ENCODE data around the gene RCBTB1.
"Not testable (repeated sequence)": the region's sequence is repeated elsewhere in the genome, so short reads cannot be mapped to it uniquely, and the experiment has no call there.

The RCBTB1 gene

DNA sequence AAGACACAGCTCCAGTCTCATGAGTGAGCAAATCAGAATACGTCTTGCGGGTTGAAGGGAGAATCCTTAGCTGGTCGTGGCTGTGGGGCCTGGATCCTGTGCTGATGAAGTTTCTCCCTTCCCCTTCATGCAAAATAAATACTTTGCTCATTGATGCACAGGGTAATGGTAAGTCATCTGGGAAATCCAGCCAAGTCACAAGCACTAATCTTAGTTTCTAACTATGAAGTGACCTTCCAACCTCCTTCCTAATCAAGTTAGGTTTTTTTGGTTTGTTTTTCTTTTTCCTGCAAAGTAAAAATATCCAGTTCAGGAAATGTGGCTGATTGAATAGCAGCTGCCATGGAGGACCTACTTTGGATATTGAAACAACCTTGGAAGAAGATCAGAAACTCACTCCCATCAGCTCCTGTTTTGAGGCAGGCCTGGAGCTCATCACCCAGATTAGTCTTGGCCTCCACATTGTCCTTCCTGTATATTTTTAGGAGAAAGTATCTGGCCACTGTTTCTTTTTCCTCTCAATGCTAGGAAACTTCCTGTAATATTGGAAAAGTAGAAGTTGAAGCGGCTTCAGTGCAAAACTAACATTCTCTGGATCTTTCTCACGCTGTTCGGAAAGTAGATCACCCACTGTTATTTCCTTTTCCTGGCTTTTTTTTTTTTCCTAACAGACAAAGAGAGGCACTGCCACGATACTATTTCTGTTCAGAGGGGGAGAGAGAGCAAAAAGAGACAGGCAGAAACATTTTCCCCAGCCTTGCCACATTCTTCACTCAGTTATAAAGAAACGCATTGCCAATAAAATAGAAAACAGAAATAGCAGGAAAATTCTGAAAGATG is 30.7 kb upstream of the RCBTB1 start:
- ATAC-seq (replicated peaks): no peak
- no peak for DNase-seq
- H3K27ac Mint-ChIP-seq: no peak overlapping the region
- peaks cover 0 to 11% of the 10 kb centered on the region in 2 donors for H3K27me3 Mint-ChIP-seq
- no peaks in the 10 kb centered on the region for H3K9me3 Mint-ChIP-seq
- no peaks in the 10 kb centered on the region for H3K4me1 Mint-ChIP-seq (ENCODE audit: low read depth in 2 of 2)
- peaks cover 3% of the 10 kb centered on the region for H3K36me3 Mint-ChIP-seq (ENCODE audit: insufficient read depth)
- no peak overlapping the region for H3K4me3 Mint-ChIP-seq

DNA sequence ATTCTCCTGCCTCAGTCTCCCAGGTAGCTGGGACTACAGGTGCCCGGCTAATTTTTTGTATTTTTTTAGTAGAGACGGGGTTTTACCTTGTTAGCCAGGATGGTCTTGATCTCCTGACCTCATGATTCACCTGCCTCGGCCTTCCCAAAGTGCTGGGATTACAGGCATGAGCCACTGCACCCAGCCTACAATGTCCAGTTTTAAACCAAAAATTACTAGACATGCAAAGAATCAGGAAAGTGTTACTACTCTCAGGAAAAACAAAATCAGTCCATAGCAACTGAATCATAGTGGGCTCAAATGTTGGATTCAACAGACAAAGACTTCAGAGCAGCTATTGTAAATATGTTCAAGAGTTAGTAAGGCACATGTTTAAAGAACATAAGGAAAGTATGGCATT is 26.7 kb upstream of the RCBTB1 start:
- H3K27me3 Mint-ChIP-seq; H3K4me3 Mint-ChIP-seq; H3K27ac Mint-ChIP-seq; DNase-seq; H3K36me3 Mint-ChIP-seq (ENCODE audit: insufficient read depth); H3K4me1 Mint-ChIP-seq (ENCODE audit: low read depth in 2 of 2); ATAC-seq (replicated peaks); H3K9me3 Mint-ChIP-seq: not testable (repeated sequence)

DNA sequence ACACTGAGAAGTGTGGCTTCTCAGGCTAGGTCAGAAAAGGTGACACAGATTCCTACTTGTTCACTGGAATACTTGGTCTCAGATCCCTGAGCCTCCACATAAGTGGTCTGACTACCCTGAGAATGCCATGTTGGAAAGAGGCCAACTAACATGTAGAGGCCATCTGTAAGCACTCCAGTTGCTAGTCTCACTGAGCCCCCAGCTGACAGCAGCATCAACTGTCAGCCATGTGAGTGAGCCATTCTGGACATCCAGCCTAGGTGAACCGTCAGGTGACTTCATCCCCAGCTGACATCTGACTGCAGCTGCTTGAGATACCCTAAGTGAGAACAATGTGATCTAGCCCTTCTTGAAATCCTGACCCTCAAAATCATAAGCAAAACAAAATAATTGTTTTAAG is 24.8 kb upstream of the RCBTB1 start:
- no peak for DNase-seq
- peaks cover 4% of the 10 kb centered on the region for H3K36me3 Mint-ChIP-seq (ENCODE audit: insufficient read depth)
- H3K9me3 Mint-ChIP-seq: no peaks in the 10 kb centered on the region
- H3K4me1 Mint-ChIP-seq (ENCODE audit: low read depth in 2 of 2): peaks cover 2 to 6% of the 10 kb centered on the region in 2 donors
- H3K27ac Mint-ChIP-seq: no peak overlapping the region
- no peaks in the 10 kb centered on the region for H3K27me3 Mint-ChIP-seq
- ATAC-seq (replicated peaks): no peak
- H3K4me3 Mint-ChIP-seq: no peak overlapping the region

DNA sequence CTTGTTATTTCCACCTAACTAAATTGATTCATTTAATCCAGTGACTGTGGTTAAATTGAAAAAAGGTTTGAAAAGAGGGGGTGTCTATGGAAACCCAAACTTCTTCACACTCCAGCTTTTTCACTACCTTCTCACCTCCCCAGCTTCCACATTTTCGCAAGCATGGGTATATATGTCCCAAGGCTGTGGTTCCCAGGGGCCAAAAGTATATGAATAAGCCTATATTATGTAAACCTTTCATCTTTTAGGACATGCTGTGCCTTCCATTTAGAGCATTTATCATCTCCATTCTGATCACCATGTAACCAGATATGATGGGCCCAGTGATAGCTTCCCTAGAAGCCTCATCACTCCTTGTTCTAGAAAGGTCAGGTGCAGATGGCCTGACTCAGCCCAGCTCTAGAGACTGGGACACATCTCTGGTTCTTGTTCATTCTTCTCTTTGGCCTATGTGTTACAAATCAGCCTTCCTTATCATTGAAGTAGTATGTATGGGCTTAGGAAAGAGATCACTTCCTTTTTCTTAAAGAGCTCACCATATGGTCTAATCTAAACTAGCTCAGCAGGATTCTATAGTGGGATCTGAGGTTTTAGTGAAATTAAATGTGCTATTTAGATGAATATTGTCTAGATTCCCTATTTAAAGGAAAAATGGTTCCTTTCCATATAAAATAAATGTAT is 23.4 kb upstream of the RCBTB1 start:
- Mint-ChIP-seq H3K9me3 (no peaks in the 10 kb centered on the region), H3K4me1 (ENCODE audit: low read depth in 2 of 2) (peaks cover 2 to 6% of the 10 kb centered on the region in 2 donors), H3K27ac (no peak overlapping the region), H3K36me3 (ENCODE audit: insufficient read depth) (peaks cover 3% of the 10 kb centered on the region), H3K27me3 (no peaks in the 10 kb centered on the region), H3K4me3 (no peak overlapping the region)
- no peak for ATAC-seq (replicated peaks)
- DNase-seq: no peak

DNA sequence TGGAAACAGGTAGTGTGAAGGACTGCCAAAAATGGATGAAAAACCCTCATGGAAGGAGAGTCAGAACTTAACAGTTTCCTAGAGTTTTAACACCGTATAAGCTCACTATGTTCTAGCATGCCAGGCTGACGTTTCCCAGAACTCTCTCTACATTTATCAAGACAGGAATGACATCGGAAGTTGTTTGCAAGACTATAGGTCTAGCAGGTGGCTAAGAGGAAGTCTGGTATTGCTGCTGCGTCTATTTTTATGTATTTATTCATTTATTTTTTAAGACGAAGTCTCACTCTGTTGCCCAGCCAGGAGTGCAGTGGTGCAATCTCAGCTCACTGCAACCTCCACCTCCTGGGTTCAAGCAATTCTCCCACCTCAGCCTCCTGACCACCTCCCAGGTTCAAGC is 22.4 kb upstream of the RCBTB1 start:
- no peak overlapping the region for H3K4me3 Mint-ChIP-seq
- no peaks in the 10 kb centered on the region for H3K9me3 Mint-ChIP-seq
- no peak for DNase-seq
- ATAC-seq (replicated peaks): no peak
- H3K36me3 Mint-ChIP-seq (ENCODE audit: insufficient read depth): peaks cover 3% of the 10 kb centered on the region
- no peak overlapping the region for H3K27ac Mint-ChIP-seq
- no peaks in the 10 kb centered on the region for H3K27me3 Mint-ChIP-seq
- peaks cover 2 to 6% of the 10 kb centered on the region in 2 donors for H3K4me1 Mint-ChIP-seq (ENCODE audit: low read depth in 2 of 2)

DNA sequence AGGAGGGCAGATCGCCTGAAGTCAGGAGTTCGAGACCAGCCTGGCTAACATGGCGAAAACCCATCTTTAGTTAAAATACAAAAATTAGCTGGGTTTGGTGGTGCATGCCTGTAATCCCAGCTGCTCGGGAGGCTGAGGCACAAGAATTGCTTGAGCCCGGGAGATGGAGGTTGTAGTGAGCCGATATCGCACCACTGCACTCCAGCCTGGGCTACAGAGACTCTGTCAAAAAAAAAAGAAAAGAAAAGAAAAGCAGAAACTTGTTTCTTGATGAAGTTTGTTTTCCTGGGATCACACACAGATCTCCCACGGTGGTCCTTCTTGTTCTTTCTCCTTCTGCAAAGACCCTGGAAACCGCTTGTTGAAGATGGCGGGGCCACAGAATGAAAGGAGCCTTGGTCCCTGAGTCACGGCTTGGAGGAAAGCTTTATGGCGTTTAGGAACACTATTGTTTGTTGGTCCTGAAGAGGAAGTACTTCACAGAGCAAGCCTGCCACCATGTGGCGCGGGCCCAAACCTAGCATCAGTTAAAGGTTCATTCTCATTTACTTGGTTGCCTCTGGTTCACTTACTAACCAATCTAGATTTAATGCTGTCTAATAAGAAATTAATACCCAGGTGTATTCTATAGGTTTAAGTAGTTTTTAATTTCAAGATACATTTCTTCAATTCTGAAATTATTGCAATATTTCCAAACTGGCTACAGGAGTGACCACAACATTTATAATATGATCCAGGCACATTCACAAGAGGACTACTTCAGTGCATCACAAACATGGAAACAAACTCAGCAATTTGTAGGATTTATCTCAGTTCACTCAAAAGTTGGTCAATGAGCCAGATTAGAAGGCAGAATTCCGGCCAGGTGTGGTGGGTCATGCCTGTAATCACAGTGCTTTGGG is 21.6 kb upstream of the RCBTB1 start:
- ATAC-seq (replicated peaks) (peak; percentile 100), DNase-seq (peak; percentile 67 to 72 (median 68))
- Mint-ChIP-seq H3K36me3 (ENCODE audit: insufficient read depth) (peaks cover 3% of the 10 kb centered on the region), H3K9me3 (no peaks in the 10 kb centered on the region), H3K4me3 (peak overlapping the region; percentile 75 to 81), H3K27ac (peak overlapping the region; percentile 73 to 74), H3K27me3 (no peaks in the 10 kb centered on the region), H3K4me1 (ENCODE audit: low read depth in 2 of 2) (peaks cover 2 to 6% of the 10 kb centered on the region in 2 donors)

DNA sequence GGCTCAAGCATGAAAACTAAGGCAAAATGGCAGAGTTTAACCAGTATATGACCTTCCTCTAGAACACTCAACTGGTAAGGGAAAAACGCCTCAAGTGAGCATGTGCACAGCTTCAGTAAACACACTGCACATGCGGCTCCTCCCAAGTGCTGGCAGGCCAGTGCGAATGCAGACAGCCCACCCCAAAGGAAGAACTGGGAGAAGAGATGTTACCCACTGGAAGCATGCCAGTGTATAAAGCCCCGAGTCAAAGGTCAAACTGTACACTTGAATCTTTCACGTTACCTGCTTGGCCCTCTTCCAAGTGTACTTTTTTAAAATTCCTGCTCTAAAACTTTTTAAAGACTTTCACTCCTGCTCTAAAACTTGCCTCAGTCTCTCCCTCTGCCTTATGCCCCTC is 19.2 kb upstream of the RCBTB1 start:
- Mint-ChIP-seq H3K27ac (no peak overlapping the region), H3K36me3 (ENCODE audit: insufficient read depth) (peaks cover 3% of the 10 kb centered on the region), H3K4me1 (ENCODE audit: low read depth in 2 of 2) (peaks cover 2 to 6% of the 10 kb centered on the region in 2 donors), H3K27me3 (no peaks in the 10 kb centered on the region), H3K9me3 (no peaks in the 10 kb centered on the region), H3K4me3 (no peak overlapping the region)
- ATAC-seq (replicated peaks) (no peak), DNase-seq (no peak)

DNA sequence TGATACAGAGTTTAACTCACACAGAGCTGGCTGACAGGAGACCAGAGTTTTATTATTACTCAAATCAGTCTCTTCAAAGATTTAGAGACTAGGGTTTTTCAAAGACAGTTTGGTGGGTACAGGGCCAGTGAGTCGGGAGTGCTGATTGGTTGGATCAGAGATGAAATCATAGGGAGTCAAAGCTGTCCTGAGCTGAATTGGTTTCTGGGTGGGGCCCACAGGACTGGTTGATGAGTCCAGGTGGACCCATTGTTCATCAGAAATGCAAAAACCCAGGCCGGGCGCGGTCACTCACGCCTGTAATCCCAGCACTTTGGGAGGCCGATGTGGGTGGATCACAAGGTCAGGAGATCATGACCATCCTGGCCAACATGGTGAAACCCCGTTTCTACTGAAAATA is 17.3 kb upstream of the RCBTB1 start:
- not testable (repeated sequence) for H3K4me3 Mint-ChIP-seq; DNase-seq; H3K9me3 Mint-ChIP-seq; H3K4me1 Mint-ChIP-seq (ENCODE audit: low read depth in 2 of 2); H3K36me3 Mint-ChIP-seq (ENCODE audit: insufficient read depth); ATAC-seq (replicated peaks); H3K27ac Mint-ChIP-seq; H3K27me3 Mint-ChIP-seq

DNA sequence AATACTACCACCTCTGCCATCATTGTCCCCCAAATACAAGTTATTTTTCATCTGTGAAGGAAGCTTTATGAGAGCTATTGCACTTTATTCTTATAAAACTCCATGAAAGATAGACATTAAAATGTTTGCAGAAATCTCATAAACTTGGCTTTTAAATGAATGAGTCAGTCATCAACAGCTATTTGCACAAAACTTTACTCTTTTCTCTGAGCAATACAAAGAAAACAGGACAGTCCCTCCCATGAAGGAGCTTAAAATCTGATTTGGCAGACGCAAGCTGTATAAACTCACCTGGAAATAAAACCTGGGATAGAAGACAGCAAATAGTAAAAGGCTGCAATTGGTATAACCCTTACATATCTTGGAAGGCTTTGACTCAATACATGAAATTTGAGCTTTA is 16.6 kb upstream of the RCBTB1 start:
- Mint-ChIP-seq H3K27me3 (peaks cover 0 to 6% of the 10 kb centered on the region in 2 donors), H3K27ac (no peak overlapping the region), H3K4me3 (no peak overlapping the region), H3K4me1 (ENCODE audit: low read depth in 2 of 2) (peaks cover 2 to 5% of the 10 kb centered on the region in 2 donors), H3K9me3 (no peaks in the 10 kb centered on the region), H3K36me3 (ENCODE audit: insufficient read depth) (no peaks in the 10 kb centered on the region)
- DNase-seq: no peak
- ATAC-seq (replicated peaks): no peak

DNA sequence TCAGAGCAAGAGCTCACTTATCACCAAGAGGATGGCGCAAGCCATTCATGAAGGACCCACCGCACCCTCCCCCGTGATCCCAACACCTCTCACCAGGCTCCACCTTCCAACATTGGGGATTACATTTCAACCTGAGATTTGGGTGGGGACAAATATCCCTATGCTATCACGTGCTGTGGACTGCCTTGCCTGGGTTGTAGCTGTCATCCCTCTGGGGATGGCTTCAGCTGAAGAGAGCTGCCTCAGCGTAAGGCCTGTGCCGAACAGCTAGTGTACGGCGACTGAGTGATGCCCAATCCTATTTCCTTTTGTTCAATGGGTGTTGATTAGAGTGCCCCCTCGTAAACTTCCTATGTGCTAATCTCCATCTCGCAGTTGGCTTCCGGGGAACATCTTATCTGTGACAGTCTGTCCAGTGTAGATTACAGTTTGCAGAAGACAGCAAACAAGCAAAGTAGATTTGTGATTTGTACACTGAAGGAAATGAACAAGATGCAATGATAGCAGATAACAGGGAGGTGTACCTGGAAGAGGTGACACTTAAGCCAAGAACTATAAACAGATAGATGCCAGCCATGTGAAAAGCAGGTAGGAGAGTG is 11.8 kb upstream of the RCBTB1 start:
- H3K27ac Mint-ChIP-seq: no peak overlapping the region
- DNase-seq (no peak), ATAC-seq (replicated peaks) (no peak)
- no peaks in the 10 kb centered on the region for H3K9me3 Mint-ChIP-seq
- peaks cover 0 to 6% of the 10 kb centered on the region in 2 donors for H3K27me3 Mint-ChIP-seq
- no peak overlapping the region for H3K4me3 Mint-ChIP-seq
- peaks cover 0 to 4% of the 10 kb centered on the region in 2 donors for H3K4me1 Mint-ChIP-seq (ENCODE audit: low read depth in 2 of 2)
- H3K36me3 Mint-ChIP-seq (ENCODE audit: insufficient read depth): no peaks in the 10 kb centered on the region

DNA sequence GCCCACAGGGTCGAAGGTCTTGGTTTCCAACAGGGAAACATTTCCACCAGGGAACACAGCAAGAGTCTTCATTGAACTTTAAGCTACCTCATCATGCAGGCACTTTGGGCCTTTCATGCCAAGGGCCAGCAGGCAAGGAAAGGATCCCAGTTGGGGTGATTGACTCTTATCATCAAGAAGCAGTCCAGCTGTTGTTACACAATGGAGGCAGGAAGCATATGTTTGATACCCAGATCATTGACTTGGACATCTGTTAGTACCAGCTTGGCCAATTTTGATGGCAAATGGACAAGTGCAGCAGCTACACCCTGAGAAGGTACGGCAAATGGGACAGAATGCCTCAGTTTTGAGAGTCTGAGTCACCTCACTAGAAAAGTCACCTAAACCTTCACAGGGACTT is 10.9 kb upstream of the RCBTB1 start:
- Mint-ChIP-seq H3K4me3 (no peak overlapping the region), H3K36me3 (ENCODE audit: insufficient read depth) (no peaks in the 10 kb centered on the region), H3K27ac (no peak overlapping the region), H3K9me3 (no peaks in the 10 kb centered on the region), H3K4me1 (ENCODE audit: low read depth in 2 of 2) (peaks cover 0 to 4% of the 10 kb centered on the region in 2 donors), H3K27me3 (peaks cover 0 to 6% of the 10 kb centered on the region in 2 donors)
- ATAC-seq (replicated peaks): no peak
- DNase-seq: no peak

DNA sequence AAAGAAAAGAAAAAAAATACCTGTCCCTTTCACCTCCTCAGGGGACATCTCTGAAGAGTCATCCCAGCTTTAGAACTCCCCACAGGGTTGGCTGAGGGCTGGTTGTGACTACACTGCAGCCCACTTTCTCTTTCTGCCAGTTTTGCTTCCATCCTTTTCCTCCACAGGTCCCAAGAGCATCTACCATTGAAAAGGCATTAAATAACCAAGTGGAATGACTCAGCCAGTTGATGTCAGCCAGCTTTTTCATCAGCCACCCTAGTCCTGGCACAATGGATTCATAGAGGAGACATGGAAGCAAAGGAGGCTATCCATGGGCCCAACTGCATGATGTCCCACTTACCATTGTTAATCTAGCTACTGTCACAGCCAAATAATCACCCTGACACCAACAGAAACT is 9.2 kb upstream of the RCBTB1 start:
- H3K9me3 Mint-ChIP-seq: no peaks in the 10 kb centered on the region
- H3K27me3 Mint-ChIP-seq: peaks cover 0 to 6% of the 10 kb centered on the region in 2 donors
- ATAC-seq (replicated peaks) (no peak), DNase-seq (no peak)
- H3K27ac Mint-ChIP-seq: no peak overlapping the region
- no peaks in the 10 kb centered on the region for H3K36me3 Mint-ChIP-seq (ENCODE audit: insufficient read depth)
- H3K4me3 Mint-ChIP-seq: no peak overlapping the region
- peaks cover 0 to 4% of the 10 kb centered on the region in 2 donors for H3K4me1 Mint-ChIP-seq (ENCODE audit: low read depth in 2 of 2)

DNA sequence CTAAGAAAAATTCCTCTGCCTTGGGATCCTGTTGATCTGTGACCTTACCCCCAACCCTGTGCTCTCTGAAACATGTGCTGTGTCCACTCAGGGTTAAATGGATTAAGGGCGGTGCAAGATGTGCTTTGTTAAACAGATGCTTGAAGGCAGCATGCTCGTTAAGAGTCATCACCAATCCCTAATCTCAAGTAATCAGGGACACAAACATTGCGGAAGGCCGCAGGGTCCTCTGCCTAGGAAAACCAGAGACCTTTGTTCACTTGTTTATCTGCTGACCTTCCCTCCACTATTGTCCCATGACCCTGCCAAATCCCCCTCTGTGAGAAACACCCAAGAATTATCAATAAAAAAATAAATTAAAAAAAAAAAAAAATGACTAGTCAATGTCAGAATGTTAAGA is 8.5 kb upstream of the RCBTB1 start:
- not testable (repeated sequence) for H3K9me3 Mint-ChIP-seq; H3K4me1 Mint-ChIP-seq (ENCODE audit: low read depth in 2 of 2); H3K36me3 Mint-ChIP-seq (ENCODE audit: insufficient read depth); H3K4me3 Mint-ChIP-seq; ATAC-seq (replicated peaks); H3K27ac Mint-ChIP-seq; H3K27me3 Mint-ChIP-seq; DNase-seq

Data from effector memory CD8-positive, alpha-beta T cell (primary cell).